GM19397 (cell line): ENCODE results near the gene TRAF2.
"Not testable (repeated sequence)": the region's sequence is repeated elsewhere in the genome, so short reads cannot be mapped to it uniquely, and the experiment has no call there.

Experiments
- ATAC-seq: cut with Tn5 transposase; IDR thresholded peaks from one replicate; pipeline ENCODE4 v1.9.1; 2021; ENCODE audit warnings: mild to moderate bottlenecking, moderate library complexity; ENCODE audit not compliant: unreplicated experiment

Gene TRAF2

GRCh38 chr9:136885950-136886578 lies at the start of gene TRAF2:
TSS of gene TRAF2 (plus strand) at chr9:136886516. CDS start at chr9:136898741, 12,225 bp downstream.
- peak; percentile 85 for ATAC-seq

DNA sequence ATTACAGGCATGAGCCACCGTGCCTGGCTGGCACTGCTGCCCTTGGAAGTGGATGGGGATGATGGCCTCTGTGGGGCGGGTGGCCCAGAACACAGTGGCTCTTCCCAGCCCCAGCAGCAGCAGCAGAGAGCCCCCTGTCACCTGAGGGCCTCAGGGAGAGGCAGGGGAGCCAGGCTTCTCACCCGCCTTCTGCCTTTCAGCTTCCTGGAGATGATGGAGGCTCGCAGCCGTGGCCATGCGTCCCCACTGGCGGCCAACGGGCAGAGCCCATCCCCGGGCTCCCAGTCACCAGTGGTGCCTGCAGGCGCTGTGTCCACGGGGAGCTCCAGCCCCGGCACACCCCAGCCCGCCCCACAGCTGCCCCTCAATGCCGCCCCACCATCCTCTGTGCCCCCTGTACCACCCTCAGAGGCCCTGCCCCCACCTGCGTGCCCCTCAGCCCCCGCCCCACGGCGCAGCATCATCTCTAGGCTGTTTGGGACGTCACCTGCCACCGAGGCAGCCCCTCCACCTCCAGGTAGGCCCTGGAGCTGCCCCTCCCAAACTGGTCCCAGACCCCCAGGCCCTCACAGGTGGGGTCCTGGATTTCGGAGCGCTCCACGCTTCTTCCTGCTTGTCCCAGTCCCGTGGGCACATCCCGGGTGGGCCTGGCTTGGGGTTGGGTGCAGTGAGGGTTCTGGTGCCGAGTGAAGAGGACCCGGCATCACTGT lies 49.0 kb upstream of the TRAF2 start:
- ATAC-seq: no peak

DNA sequence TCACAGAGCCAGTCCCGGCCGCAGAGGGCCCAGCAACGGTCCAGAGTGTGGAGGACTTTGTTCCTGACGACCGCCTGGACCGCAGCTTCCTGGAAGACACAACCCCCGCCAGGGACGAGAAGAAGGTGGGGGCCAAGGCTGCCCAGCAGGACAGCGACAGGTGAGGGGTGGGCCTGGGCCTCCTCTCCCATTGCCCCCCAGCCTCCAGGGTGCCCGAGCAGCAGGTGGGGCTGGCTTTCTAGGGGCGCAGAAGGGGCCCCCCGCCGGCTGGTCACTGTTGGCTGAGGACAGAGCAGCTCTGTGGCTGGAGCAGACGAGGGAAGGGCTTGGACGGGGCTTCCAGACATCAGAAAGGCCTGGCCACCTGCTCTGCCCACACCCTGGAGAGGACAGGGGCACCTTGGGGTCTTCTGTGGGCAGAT lies 48.4 kb upstream of the TRAF2 start:
- ATAC-seq: not testable (repeated sequence)

GRCh38 chr9:136838314-136839228 lies 47.7 kb upstream of the TRAF2 start:
- no peak for ATAC-seq

GRCh38 chr9:136839229-136840139 lies 46.8 kb upstream of the TRAF2 start:
- ATAC-seq: no peak

- ATAC-seq: no peak
Measured at GRCh38 chr9:136840140-136840876, 46.0 kb upstream of the TRAF2 start.

DNA sequence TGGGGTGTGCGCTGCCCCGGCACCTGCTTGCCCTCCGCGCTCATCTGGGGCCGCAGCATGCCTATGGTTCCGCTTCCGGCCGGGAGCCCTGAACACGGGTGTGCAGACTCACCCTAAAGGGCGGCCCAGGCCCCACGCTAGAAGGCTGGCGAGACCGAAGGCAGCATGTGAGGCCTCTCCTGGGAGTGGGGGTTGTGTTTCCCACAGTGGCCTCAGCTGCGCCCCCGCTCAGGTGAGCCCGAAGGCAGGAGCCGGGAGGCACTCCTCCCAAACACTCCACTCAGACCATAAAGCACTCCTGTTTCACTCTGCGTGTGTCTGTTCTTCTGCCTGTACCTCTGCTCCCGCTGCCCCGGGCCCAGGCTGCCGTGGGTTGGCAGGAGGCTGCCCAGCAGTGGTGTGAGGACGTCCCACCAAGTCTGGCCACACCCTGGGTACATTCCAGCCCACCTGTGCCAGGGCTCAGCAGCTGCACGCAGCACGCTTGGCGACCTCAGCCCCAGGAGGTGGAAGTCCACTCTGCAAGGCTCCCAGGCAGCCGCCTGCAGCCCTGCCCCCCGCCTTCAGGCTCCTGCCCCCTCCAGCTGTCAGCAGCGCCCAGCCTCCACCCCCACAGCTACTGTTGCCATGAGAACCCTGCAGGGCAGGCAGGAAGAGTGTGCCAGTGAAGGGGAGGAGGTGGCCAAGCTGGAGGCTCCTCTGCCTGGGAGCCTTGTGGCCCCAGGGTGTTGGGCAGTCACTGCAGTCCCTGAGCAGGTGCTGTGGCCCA lies 45.3 kb upstream of the TRAF2 start:
- no peak for ATAC-seq

GRCh38 chr9:136841646-136842379 lies 44.5 kb upstream of the TRAF2 start:
- not testable (repeated sequence) for ATAC-seq

DNA sequence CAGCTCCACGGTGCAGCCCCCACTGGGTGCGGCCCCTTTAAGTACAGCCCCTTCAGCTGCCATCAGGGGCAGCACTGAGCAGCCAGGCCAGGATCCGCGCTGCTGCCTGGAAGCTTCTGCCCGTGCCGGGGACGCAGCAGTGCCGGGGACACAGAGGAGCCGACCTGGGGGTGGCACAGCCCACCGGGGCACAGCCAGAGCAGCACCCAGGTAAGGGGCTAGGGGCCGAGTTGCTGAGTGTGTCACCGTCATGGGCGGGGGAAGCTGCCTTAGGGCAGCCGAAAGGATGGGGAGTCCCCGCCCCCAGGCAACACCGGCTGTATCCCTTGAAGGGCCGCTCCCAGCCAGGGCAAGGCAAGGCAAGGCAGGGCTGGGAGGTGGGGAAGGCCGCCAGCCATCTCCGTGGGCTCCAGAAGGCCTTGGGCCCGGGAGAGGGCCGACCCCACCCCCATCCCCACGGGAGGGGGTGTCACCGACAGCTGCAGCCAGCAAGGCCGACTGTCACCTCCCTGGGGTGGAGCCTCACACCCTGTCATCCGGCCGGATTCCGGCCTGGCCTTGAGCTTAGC lies 43.9 kb upstream of the TRAF2 start, which contains the start of gene AJM1:
Gene AJM1, plus strand, starts transcription at position 99 of the 569 bp plus-strand sequence. CDS start 1,937 bp downstream, outside the sequence.
- peak; percentile 62 for ATAC-seq

DNA sequence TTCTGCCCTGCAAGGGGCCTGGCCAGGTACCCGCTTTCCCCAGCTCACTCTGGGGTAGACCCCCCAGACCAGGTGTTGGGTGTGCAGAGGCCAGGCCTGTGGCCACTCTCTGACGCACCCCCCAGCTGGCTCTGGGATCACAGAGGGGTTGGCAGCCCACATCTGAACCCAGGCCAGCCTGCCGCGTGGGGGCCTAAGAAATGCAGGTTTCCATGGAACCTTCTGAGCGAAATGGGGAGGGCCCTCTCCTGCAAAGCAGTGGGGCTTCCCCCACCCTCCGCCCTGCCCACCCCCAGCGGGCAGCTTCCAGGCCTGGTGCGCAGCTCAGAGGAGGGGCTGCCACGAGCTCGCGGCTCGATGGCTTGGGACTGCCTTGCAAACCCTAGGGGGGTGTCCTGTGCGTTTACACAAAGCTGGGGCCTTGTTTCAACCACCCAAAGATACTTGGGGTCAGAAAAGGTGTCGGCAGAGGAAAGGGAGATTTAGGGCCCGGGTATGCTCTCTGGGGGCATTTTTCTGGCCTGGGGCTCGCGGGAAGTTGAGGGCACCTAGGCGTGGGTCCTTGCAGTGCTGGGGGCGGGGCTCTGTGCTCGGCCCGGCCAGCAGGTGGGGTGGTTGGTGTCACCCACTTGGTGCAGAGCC lies 43.0 kb upstream of the TRAF2 start:
- not testable (repeated sequence) for ATAC-seq

GRCh38 chr9:136843801-136844740 lies 42.2 kb upstream of the TRAF2 start:
- not testable (repeated sequence) for ATAC-seq

DNA sequence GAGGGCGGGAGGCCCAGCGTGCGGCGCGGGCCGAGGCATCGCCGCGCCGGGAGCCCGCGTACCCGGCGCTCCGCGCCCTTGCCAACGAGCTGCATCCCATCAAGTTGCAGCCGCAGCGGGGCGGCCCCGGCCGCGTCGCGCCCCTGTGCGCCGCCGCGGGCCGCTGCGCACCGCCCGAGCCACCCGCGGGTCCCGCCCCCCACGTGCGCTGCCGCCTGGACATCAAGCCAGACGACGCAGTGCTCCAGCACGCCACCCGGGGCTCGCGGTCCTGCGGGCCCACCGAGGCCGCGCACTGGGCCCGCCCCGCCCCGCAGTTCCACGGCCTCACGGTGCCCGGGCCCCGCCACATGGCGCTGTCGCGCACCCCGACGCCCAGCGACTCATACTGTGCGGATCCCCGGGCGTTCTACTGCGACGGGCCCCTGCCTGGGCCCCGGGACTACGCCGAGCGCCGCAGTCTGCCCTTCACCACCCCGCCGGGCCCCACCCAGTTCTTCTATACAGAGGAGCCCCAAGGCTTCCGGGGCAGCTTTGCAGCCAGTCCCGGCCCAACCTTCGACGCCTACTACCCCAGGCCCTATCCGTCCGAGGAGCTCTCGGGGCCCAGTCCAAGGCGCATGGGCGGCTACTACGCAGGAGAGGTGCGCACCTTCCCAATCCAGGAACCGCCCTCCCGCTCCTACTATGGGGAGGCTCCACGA lies 41.4 kb upstream of the TRAF2 start:
- no peak for ATAC-seq

DNA sequence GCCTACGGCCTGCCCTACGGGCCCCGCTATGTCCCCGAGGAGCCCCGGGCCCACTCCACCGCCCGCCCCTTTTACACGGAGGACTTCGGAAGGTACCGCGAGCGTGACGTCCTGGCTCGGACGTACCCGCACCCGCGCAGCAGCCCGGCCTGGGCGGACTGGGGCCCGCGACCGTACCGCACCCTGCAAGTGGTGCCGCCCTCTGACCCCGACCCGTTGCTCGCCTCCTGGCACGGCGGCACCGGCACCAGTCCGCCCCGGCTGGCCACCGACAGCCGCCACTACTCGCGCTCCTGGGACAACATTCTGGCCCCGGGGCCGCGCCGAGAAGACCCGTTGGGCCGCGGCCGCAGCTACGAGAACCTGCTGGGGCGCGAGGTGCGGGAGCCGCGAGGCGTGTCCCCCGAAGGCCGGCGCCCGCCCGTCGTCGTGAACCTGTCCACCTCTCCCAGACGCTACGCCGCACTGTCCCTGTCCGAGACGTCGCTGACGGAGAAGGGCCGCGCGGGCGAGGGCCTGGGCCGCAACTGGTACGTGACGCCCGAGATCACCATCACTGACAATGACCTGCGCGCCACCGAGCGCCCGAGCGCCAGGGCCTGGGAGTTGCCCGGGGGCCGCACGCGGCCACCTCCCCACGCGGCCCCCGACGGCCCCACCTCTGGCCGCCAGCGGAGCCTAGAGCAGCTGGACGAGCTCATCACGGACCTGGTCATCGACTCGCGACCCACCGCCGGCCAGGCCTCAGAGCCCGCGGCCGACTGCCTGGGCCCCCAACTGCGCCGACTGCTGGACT lies 40.7 kb upstream of the TRAF2 start:
- ATAC-seq: no peak

- ATAC-seq: no peak
Measured at GRCh38 chr9:136846376-136847087, 39.8 kb upstream of the TRAF2 start.
